PC-9 (cell line): ENCODE results near the gene ABCD2.

ENCODE experiments used
- EZH2 ChIP-seq: fragments of 200-600 bp; sonication (generic); IDR thresholded peaks from 2 replicates; pipeline ENCODE4 v1.8.0; 2017; ENCODE audit warnings: antibody characterized with exemption, low read depth
- TF ChIP-seq, protein P1 (sequence below): fragments of 200-600 bp; sonication (generic); conservative IDR thresholded peaks from 2 replicates; pipeline ENCODE4 v1.6.1; 2017; ENCODE audit warnings: mixed run types, antibody characterized with exemption, mild to moderate bottlenecking, moderate library complexity

DNA sequence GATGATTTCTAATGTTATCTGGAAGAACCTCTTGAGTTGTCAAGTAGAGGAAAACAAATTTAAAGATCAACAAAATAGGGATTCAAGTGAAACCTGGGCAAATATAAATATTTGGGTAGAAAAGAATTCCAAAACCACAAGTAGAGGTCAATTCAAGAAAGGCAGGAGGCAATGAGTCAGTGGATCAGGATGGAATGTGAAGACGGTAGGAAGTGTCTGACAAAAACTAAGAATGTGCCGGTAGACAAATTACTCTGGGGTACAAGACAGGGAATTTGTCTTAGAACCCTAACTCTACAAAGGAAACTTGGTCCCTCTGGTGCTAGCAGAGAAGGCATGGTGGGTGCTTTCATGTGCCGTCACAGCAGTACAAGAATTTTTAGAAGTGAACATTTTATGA, 13.6 kb downstream of the ABCD2 start:
- TF ChIP-seq, protein P1, sequence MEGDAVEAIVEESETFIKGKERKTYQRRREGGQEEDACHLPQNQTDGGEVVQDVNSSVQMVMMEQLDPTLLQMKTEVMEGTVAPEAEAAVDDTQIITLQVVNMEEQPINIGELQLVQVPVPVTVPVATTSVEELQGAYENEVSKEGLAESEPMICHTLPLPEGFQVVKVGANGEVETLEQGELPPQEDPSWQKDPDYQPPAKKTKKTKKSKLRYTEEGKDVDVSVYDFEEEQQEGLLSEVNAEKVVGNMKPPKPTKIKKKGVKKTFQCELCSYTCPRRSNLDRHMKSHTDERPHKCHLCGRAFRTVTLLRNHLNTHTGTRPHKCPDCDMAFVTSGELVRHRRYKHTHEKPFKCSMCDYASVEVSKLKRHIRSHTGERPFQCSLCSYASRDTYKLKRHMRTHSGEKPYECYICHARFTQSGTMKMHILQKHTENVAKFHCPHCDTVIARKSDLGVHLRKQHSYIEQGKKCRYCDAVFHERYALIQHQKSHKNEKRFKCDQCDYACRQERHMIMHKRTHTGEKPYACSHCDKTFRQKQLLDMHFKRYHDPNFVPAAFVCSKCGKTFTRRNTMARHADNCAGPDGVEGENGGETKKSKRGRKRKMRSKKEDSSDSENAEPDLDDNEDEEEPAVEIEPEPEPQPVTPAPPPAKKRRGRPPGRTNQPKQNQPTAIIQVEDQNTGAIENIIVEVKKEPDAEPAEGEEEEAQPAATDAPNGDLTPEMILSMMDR = no peak
- no peak for TF ChIP-seq EZH2
